Hindlimb muscle (tissue), 1 donor: ENCODE data around the gene IFT25. TPM values are rescaled to one million over a fixed set of nuclear protein-coding genes. Genes with fewer than 3 reads are reported as not detected.
"Not testable (repeated sequence)": the region's sequence is repeated elsewhere in the genome, so short reads cannot be mapped to it uniquely, and the experiment has no call there.

ENCODE experiments used
- DNase-seq: peaks from one replicate; pipeline ENCODE4 v3.0.0-alpha.2; 2013
- polyA plus RNA-seq: library from polyadenylated mRNA; unstranded; fragments of 120-200 nt; gene quantifications from one replicate; pipeline ENCODE4 v1.2.1, GENCODE V29; 2013; ENCODE audit not compliant: insufficient read length

IFT25 gene
- polyA plus RNA-seq, 1 donor, result 22.5 TPM

- DNase-seq, result not testable (repeated sequence)
Measured at GRCh38 chr1:53883600-53883999, 61.9 kb downstream of the IFT25 start.

DNA sequence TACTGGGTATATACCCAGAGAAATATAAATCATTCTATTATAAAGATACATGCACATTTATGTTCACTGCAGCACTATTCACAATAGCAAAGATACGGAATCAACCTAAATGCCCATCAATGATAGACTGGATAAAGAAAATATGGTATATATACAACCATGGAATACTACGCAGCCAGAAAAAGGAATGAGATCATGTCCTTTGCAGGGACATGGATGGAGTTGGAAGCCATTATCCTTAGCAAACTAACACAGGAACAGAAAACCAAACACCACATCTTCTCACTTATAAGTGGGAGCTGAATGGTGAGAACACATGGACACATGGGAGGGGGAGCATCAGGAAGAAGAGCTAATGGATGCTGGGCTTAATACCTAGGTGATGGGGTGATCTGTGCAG is 63.6 kb downstream of the IFT25 start:
- DNase-seq, result not testable (repeated sequence)

DNA sequence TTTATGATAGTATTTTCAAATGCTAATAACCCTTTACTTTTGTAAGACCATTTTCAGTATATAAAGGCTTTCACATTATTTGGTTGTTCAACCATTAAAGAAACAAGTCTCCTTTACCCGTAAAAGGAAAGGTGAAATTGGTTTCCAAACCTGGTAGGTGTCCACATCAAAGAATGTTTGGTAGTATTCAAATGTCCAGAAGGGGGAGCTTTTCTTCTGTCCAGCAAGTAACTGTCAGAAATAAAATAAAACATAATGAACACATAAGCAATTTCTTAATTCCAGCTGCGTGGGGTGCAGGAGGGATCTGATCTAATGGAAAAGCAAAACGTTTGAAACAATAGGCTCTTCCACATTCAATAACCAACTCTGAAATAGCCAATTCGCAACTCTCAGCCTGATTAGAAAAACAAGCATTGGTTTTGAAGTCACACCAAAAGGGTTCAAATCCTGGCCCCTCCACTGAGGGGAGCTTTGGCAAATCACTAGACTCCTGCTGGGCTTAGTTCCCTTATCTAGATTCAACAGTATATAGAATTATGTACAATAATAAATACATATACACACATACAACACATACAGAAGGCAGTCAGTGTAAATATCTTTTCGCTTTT is 66.9 kb downstream of the IFT25 start:
- DNase-seq, result peak; percentile 32

DNA sequence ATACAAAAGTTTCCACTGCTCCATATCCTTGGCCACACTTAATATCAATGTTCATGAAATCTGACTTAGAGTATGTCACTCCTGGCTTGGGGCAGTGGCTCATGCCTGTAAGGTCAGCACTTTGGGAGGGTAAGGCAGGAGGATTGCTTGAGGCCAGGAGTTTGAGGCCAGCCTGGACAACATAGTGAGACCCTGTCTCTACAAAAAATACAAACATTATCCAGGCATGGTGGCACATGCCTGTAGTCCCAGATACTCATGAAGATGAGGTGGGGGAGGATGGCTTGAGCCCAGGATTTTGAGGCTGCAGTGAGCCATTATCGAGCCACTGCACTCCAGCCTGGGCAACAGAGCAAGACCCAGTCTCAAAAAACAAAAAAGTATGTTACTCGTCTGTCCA is 70.3 kb downstream of the IFT25 start:
- not testable (repeated sequence) for DNase-seq

GRCh38 chr1:53871773-53872484 is 73.6 kb downstream of the IFT25 start:
- no peak for DNase-seq

Other genes with a start within 250 kb of the IFT25 start
- gene GLIS1, start 206.5 kb downstream of the IFT25 start, polyA plus RNA-seq, result not detected
- 9.3 TPM for gene NDC1, start 107.4 kb downstream of the IFT25 start, polyA plus RNA-seq
- gene YIPF1, start 55.9 kb downstream of the IFT25 start, polyA plus RNA-seq, result 14.4 TPM
- not detected for gene DIO1, start 51.5 kb downstream of the IFT25 start, polyA plus RNA-seq
- 20.2 TPM for gene LRRC42, start 651 bp upstream of the IFT25 start, polyA plus RNA-seq
- gene LDLRAD1, start 72.5 kb upstream of the IFT25 start, polyA plus RNA-seq, result not detected
- 133 TPM for gene TMEM59, start 107.5 kb upstream of the IFT25 start, polyA plus RNA-seq
- gene TCEANC2, start 107.9 kb upstream of the IFT25 start, polyA plus RNA-seq, result 6.3 TPM
- not detected for gene CDCP2, start 207.3 kb upstream of the IFT25 start, polyA plus RNA-seq